ENCODE data around the gene AATK. TPM values are rescaled to one million over a fixed set of nuclear protein-coding genes. Genes with fewer than 3 reads are reported as not detected.
"Not testable (repeated sequence)": the region's sequence is repeated elsewhere in the genome, so short reads cannot be mapped to it uniquely, and the experiment has no call there.

The AATK gene
- total RNA-seq, 1 donor from 2014 or later: 0.42 TPM

DNA sequence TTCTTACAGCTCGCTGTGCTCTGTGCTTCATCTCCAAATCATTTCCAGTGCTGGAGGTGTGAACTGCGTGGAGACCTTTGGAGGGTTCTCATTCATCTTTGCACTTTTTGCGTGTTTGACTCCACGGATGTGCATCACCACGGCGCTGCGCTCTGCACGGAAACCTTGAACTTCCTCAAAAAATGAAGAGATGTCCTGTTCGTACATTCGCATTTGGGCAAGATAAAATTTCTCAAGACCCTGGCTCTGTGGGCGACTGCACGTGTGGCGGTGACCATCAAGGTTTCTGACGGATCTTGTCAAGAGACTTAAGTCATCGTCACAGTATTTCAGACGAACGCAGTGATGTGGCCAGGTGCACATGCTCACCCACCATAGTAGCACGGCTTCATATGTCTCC, 11.1 kb downstream of the AATK start:
- H3K4me3 Mint-ChIP-seq: no peak overlapping the region
- peaks cover 8% of the 10 kb centered on the region for H3K27me3 Mint-ChIP-seq
- ChIA-PET POLR2A (no interaction called here), CTCF (no interaction called here)
- no peak overlapping the region for H3K27ac Mint-ChIP-seq
- no peak for DNase-seq
- no peaks in the 10 kb centered on the region for H3K9me3 Mint-ChIP-seq
- intact Hi-C loops (cut with micrococcal nuclease): loop anchor here (10.0 kb wide), 1 partner anchor 70 kb away; the partner anchor contains the start of gene CEP131
- TF ChIP-seq, protein P1, sequence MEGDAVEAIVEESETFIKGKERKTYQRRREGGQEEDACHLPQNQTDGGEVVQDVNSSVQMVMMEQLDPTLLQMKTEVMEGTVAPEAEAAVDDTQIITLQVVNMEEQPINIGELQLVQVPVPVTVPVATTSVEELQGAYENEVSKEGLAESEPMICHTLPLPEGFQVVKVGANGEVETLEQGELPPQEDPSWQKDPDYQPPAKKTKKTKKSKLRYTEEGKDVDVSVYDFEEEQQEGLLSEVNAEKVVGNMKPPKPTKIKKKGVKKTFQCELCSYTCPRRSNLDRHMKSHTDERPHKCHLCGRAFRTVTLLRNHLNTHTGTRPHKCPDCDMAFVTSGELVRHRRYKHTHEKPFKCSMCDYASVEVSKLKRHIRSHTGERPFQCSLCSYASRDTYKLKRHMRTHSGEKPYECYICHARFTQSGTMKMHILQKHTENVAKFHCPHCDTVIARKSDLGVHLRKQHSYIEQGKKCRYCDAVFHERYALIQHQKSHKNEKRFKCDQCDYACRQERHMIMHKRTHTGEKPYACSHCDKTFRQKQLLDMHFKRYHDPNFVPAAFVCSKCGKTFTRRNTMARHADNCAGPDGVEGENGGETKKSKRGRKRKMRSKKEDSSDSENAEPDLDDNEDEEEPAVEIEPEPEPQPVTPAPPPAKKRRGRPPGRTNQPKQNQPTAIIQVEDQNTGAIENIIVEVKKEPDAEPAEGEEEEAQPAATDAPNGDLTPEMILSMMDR (IDR thresholded peaks at IDR 0.05): no peak
- no peak for ATAC-seq (ENCODE audit: low read depth)
- no peaks in the 10 kb centered on the region for H3K36me3 Mint-ChIP-seq (ENCODE audit: low read depth)
- H3K4me1 Mint-ChIP-seq: peaks cover 4% of the 10 kb centered on the region

GRCh38 chr17:81154016-81154415, 12.0 kb downstream of the AATK start:
- H3K4me1 Mint-ChIP-seq; H3K27ac Mint-ChIP-seq; DNase-seq; POLR2A ChIA-PET; H3K9me3 Mint-ChIP-seq; ATAC-seq (ENCODE audit: low read depth); CTCF ChIA-PET; H3K36me3 Mint-ChIP-seq (ENCODE audit: low read depth); H3K4me3 Mint-ChIP-seq: not testable (repeated sequence)
- peaks cover 12% of the 10 kb centered on the region for H3K27me3 Mint-ChIP-seq
- intact Hi-C loops (cut with micrococcal nuclease): loop anchor here (10.0 kb wide), 1 partner anchor 71 kb away; the partner anchor contains the start of gene CEP131

DNA sequence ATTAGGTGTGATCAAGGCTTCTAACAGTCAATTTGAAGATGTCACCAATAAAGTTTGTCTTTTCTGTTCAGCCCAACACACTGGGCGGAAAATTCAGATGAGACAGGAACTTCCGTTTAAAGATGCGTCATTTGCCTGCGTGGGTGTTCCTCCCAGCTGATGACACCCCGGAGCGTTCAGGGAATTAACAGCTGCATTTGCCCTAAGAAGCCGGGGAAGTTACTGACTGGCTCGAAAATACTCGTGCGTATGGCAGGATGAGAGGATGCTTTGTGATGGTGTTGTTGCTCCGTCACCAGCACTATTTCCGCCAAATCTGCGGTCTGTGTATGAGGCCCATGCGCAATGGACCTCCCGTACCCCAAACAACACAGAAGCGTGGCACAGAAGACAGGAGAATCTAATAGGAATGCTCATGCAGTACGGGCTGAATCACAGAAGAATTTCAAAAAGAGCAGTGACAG, 12.6 kb downstream of the AATK start:
- H3K36me3 Mint-ChIP-seq (ENCODE audit: low read depth): no peaks in the 10 kb centered on the region
- peaks cover 11% of the 10 kb centered on the region for H3K27me3 Mint-ChIP-seq
- peak; percentile 77 for ATAC-seq (ENCODE audit: low read depth)
- POLR2A ChIA-PET: no interaction called here
- TF ChIP-seq, protein P1 (IDR thresholded peaks at IDR 0.05): no peak
- H3K9me3 Mint-ChIP-seq: no peaks in the 10 kb centered on the region
- CTCF ChIA-PET: no interaction called here
- H3K4me1 Mint-ChIP-seq: peaks cover 7% of the 10 kb centered on the region
- no peak for DNase-seq
- H3K27ac Mint-ChIP-seq: peak overlapping the region; percentile 68
- intact Hi-C loops (cut with micrococcal nuclease): loop anchor here (10.0 kb wide), 1 partner anchor 71 kb away; the partner anchor contains the start of gene CEP131
- peak overlapping the region; percentile 44 for H3K4me3 Mint-ChIP-seq

- Mint-ChIP-seq H3K36me3 (ENCODE audit: low read depth) (no peaks in the 10 kb centered on the region), H3K4me3 (no peak overlapping the region)
Measured at GRCh38 chr17:81152288-81152828, 13.7 kb downstream of the AATK start.

GRCh38 chr17:81151278-81151677, 14.7 kb downstream of the AATK start:
- no peak for DNase-seq
- intact Hi-C loops (cut with micrococcal nuclease): loop anchor here (10.0 kb wide), 1 partner anchor 74 kb away; the partner anchor contains the start of gene CEP131
- Mint-ChIP-seq H3K36me3 (ENCODE audit: low read depth) (no peaks in the 10 kb centered on the region), H3K9me3 (no peaks in the 10 kb centered on the region), H3K27me3 (peaks cover 11% of the 10 kb centered on the region), H3K27ac (no peak overlapping the region), H3K4me3 (no peak overlapping the region), H3K4me1 (peaks cover 7% of the 10 kb centered on the region)
- ChIA-PET POLR2A (interaction anchor here (0.6 kb wide), 1 partner anchor 68 kb away, joined by 3 read pairs; no protein-coding TSS in a partner anchor), CTCF (no interaction called here)
- no peak for ATAC-seq (ENCODE audit: low read depth)
- TF ChIP-seq, protein P1 (IDR thresholded peaks at IDR 0.05): no peak

More at GRCh38 chr17:81152288-81152828, 13.7 kb downstream of the AATK start:
- H3K9me3 Mint-ChIP-seq: no peaks in the 10 kb centered on the region
- H3K27me3 Mint-ChIP-seq: peaks cover 11% of the 10 kb centered on the region
- ChIA-PET CTCF (no interaction called here), POLR2A (no interaction called here)
- H3K27ac Mint-ChIP-seq: no peak overlapping the region
- H3K4me1 Mint-ChIP-seq: peaks cover 7% of the 10 kb centered on the region
- ATAC-seq (ENCODE audit: low read depth) (no peak), DNase-seq (no peak)
- intact Hi-C loops (cut with micrococcal nuclease): loop anchor here (10.0 kb wide), 1 partner anchor 72 kb away; the partner anchor contains the start of gene CEP131
- TF ChIP-seq, protein P1 (IDR thresholded peaks at IDR 0.05): no peak
